Stimulated activated naive CD8-positive, alpha-beta T cell treated with anti-CD3 and anti-CD28 coated beads, Interleukin-15, Interleukin-2, amounts not matched to agents 100 ng/mL and 50 ng/mL, for 24 hours (primary cell): Measurements from ENCODE around the gene OR2T6.

Experiments
- H3K27ac Mint-ChIP-seq: one replicate; pipeline ENCODE4 v1.8.0; 2021; ENCODE audit warnings: mild to moderate bottlenecking, mixed read lengths
- H3K27me3 Mint-ChIP-seq: one replicate; pipeline ENCODE4 v1.8.0; 2021; ENCODE audit warnings: mixed read lengths
- H3K36me3 Mint-ChIP-seq: one replicate; pipeline ENCODE4 v1.8.0; 2021; ENCODE audit warnings: low read depth, mixed read lengths
- H3K4me1 Mint-ChIP-seq: one replicate; pipeline ENCODE4 v1.8.0; 2021; ENCODE audit warnings: low read depth, mixed read lengths
- H3K4me3 Mint-ChIP-seq: one replicate; pipeline ENCODE4 v1.8.0; 2021; ENCODE audit warnings: mild to moderate bottlenecking, mixed read lengths
- H3K9me3 Mint-ChIP-seq: one replicate; pipeline ENCODE4 v1.8.0; 2021; ENCODE audit warnings: mixed read lengths

Gene OR2T6, protein sequence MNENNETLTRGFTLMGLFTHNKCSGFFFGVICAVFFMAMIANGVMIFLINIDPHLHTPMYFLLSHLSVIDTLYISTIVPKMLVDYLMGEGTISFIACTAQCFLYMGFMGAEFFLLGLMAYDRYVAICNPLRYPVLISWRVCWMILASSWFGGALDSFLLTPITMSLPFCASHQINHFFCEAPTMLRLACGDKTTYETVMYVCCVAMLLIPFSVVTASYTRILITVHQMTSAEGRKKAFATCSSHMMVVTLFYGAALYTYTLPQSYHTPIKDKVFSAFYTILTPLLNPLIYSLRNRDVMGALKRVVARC

GRCh38 chr1:248375446-248375845 lies at the start of gene OR2T6:
TSS of gene OR2T6 (plus strand) at chr1:248375746. CDS start at chr1:248387609, 11,863 bp downstream.
- Mint-ChIP-seq H3K27ac (no peak within 1 kb of the TSS), H3K36me3 (no peaks in the 10 kb centered on the region), H3K4me1 (peaks cover 8% of the 10 kb centered on the region), H3K9me3 (no peaks in the 10 kb centered on the region), H3K27me3 (no peaks in the 10 kb centered on the region), H3K4me3 (no peak within 1 kb of the TSS)

DNA sequence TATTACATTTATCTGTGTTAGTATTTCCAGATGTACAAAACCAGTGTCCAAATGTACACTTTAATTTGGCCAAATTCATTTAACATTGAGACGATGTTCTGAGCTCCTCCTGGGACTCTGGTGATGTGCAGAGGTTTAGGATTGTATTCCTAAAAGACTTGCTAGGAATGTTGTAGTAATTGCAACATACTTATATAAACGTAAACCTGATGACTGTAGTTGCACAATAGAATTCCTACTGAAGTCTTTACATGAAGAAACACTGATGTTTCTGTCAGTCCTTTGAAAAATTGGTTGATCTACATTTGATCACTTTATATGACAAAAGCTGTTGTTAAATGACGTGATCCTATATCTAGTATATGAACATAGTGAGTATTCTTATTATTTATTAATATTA lies 32.1 kb upstream of the OR2T6 start:
- no peak overlapping the region for H3K4me3 Mint-ChIP-seq
- H3K27ac Mint-ChIP-seq, result no peak overlapping the region
- peaks cover 2% of the 10 kb centered on the region for H3K27me3 Mint-ChIP-seq
- H3K9me3 Mint-ChIP-seq, result no peaks in the 10 kb centered on the region
- no peaks in the 10 kb centered on the region for H3K4me1 Mint-ChIP-seq
- H3K36me3 Mint-ChIP-seq, result no peaks in the 10 kb centered on the region

GRCh38 chr1:248348475-248348874 lies 27.1 kb upstream of the OR2T6 start, which contains the start of gene OR14C36:
TSS of gene OR14C36 (plus strand) at chr1:248348775. CDS start at chr1:248348775, 0 bp downstream.
- no peaks in the 10 kb centered on the region for H3K4me1 Mint-ChIP-seq
- H3K9me3 Mint-ChIP-seq, result no peaks in the 10 kb centered on the region
- no peaks in the 10 kb centered on the region for H3K36me3 Mint-ChIP-seq
- no peak within 1 kb of the TSS for H3K4me3 Mint-ChIP-seq
- no peak within 1 kb of the TSS for H3K27ac Mint-ChIP-seq
- H3K27me3 Mint-ChIP-seq, result peaks cover 12% of the 10 kb centered on the region

- Mint-ChIP-seq H3K4me1 (no peaks in the 10 kb centered on the region), H3K27ac (no peak overlapping the region), H3K36me3 (no peaks in the 10 kb centered on the region), H3K27me3 (peaks cover 7% of the 10 kb centered on the region), H3K9me3 (no peaks in the 10 kb centered on the region), H3K4me3 (no peak overlapping the region)
Observed at GRCh38 chr1:248359415-248359814, 16.1 kb upstream of the OR2T6 start.

GRCh38 chr1:248361121-248361715 lies 14.3 kb upstream of the OR2T6 start, which contains the start of gene OR2T4:
TSS of gene OR2T4 (plus strand) at chr1:248361665. CDS start at chr1:248361665, 0 bp downstream.
- peaks cover 7% of the 10 kb centered on the region for H3K27me3 Mint-ChIP-seq
- no peaks in the 10 kb centered on the region for H3K4me1 Mint-ChIP-seq
- no peak within 1 kb of the TSS for H3K27ac Mint-ChIP-seq
- no peak within 1 kb of the TSS for H3K4me3 Mint-ChIP-seq
- no peaks in the 10 kb centered on the region for H3K9me3 Mint-ChIP-seq
- no peaks in the 10 kb centered on the region for H3K36me3 Mint-ChIP-seq

- Mint-ChIP-seq H3K4me1 (no peaks in the 10 kb centered on the region), H3K9me3 (no peaks in the 10 kb centered on the region), H3K4me3 (no peak overlapping the region), H3K27me3 (peaks cover 7% of the 10 kb centered on the region), H3K27ac (no peak overlapping the region), H3K36me3 (no peaks in the 10 kb centered on the region)
Observed at GRCh38 chr1:248366609-248367008, 8.9 kb upstream of the OR2T6 start.

- Mint-ChIP-seq H3K4me1 (peaks cover 8% of the 10 kb centered on the region), H3K27me3 (no peaks in the 10 kb centered on the region), H3K4me3 (no peak overlapping the region), H3K36me3 (no peaks in the 10 kb centered on the region), H3K9me3 (no peaks in the 10 kb centered on the region), H3K27ac (no peak overlapping the region)
Observed at GRCh38 chr1:248372394-248372793, 3.2 kb upstream of the OR2T6 start.

DNA sequence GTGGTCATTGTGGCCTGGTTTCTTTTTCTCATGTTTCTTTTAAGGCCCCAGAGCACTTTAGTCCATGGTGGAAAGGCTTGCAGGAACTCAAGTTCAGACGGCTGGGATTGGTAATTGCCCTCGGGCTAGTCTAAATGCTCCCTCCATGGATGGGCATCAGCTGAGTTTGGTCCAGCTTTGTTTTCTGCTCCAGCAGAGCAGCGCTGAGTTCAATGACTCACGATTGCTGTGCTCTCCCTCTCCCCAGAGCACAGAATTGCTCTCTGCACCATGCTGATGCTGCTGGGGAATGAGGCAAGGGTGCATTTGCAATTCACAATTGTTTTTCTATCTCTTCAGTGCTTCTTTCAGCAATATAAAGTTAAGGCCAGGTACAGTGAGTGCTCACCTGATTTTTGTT lies 1.8 kb upstream of the OR2T6 start:
- Mint-ChIP-seq H3K4me1 (peaks cover 8% of the 10 kb centered on the region), H3K9me3 (no peaks in the 10 kb centered on the region), H3K27me3 (no peaks in the 10 kb centered on the region), H3K4me3 (no peak overlapping the region), H3K27ac (no peak overlapping the region), H3K36me3 (no peaks in the 10 kb centered on the region)

GRCh38 chr1:248376916-248377315 lies 1.4 kb downstream of the OR2T6 start:
- H3K4me3 Mint-ChIP-seq, result no peak overlapping the region
- H3K27me3 Mint-ChIP-seq, result no peaks in the 10 kb centered on the region
- H3K4me1 Mint-ChIP-seq, result peaks cover 8% of the 10 kb centered on the region
- H3K36me3 Mint-ChIP-seq, result no peaks in the 10 kb centered on the region
- H3K9me3 Mint-ChIP-seq, result no peaks in the 10 kb centered on the region
- no peak overlapping the region for H3K27ac Mint-ChIP-seq

DNA sequence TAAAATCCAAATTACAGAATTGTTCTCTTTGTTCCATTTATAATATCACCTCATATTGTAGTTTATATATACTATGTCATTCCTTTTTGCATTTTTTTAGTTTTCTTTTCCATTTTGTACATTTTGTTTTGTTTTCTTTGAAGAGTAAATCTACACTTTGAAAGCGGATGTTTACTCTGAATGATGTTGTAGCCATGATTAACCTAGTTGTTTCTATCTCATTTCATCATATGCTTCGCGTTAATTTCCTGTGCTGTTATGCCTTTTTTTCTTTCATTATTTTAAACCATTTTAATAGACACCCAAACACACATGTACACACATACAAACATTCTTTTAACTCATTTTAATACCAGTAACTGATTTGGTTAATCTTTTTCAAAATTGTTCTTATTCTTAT lies 5.3 kb downstream of the OR2T6 start:
- H3K27ac Mint-ChIP-seq, result no peak overlapping the region
- no peaks in the 10 kb centered on the region for H3K36me3 Mint-ChIP-seq
- H3K4me3 Mint-ChIP-seq, result no peak overlapping the region
- H3K9me3 Mint-ChIP-seq, result no peaks in the 10 kb centered on the region
- H3K4me1 Mint-ChIP-seq, result no peaks in the 10 kb centered on the region
- no peaks in the 10 kb centered on the region for H3K27me3 Mint-ChIP-seq

DNA sequence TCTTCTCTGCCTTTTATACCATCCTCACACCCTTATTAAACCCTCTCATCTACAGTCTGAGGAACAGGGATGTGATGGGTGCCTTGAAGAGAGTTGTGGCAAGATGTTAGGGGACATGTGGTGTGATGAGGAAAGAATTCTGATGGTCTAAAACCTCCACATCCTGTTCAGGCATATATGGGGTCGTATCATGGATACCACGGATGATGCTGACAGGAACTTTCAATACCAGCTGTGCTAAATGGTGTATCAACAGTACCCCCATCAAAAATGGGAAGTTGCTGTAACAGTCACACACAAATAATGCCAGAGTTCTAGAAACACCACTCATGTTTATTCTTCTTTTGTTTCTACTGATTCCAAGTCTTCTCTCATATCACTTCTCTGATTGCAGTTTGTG lies 12.9 kb downstream of the OR2T6 start:
- Mint-ChIP-seq H3K36me3 (no peaks in the 10 kb centered on the region), H3K4me1 (no peaks in the 10 kb centered on the region), H3K9me3 (no peaks in the 10 kb centered on the region), H3K27me3 (peaks cover 12% of the 10 kb centered on the region), H3K4me3 (no peak overlapping the region), H3K27ac (no peak overlapping the region)

- Mint-ChIP-seq H3K27me3 (peaks cover 16% of the 10 kb centered on the region), H3K4me1 (no peaks in the 10 kb centered on the region), H3K9me3 (no peaks in the 10 kb centered on the region), H3K4me3 (no peak overlapping the region), H3K36me3 (no peaks in the 10 kb centered on the region), H3K27ac (no peak overlapping the region)
Observed at GRCh38 chr1:248393050-248393449, 17.5 kb downstream of the OR2T6 start.

DNA sequence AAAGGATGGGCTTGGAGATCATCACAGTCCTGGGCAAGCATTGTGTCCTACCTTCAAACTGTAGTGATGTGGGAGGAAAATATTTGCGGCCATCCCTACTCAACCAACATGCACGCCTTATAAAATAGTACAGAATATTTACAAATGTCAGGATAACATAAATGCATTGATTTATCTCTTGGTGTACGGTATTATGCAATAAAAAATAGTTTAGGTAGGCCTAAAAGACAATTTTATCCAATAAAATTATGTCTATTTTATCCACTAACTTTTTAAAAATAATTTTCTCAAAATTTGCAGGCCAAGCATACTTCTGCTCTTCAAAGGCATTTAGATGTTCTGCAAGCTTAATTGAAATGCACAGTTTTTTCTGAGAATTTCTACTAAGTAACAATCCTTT lies 27.2 kb downstream of the OR2T6 start, which contains the start of gene OR2T1:
TSS of gene OR2T1 (plus strand) at position 301 of the 400 bp plus-strand sequence. CDS start 3,100 bp downstream, outside the sequence.
- no peak within 1 kb of the TSS for H3K27ac Mint-ChIP-seq
- H3K36me3 Mint-ChIP-seq, result no peaks in the 10 kb centered on the region
- peaks cover 9% of the 10 kb centered on the region for H3K9me3 Mint-ChIP-seq
- H3K4me3 Mint-ChIP-seq, result no peak within 1 kb of the TSS
- H3K4me1 Mint-ChIP-seq, result no peaks in the 10 kb centered on the region
- H3K27me3 Mint-ChIP-seq, result no peaks in the 10 kb centered on the region

DNA sequence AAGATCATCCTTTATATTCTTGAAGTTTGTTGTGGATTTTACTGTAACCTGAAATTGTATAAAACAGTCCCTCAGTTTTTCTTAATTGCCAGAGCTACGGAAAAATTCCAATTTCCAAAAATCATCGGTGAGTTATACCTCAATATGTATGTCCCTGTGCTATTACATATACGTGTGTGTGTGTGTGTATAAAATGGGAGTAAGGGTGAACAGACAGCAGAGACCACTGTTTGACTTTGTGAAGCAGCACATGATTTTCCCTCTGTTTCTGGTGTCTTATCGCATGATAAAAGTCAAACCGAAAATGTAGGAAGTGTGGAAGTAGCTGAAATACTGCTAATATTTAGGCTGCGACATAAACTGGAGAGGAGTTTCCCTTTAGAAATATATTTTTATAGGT lies 28.5 kb downstream of the OR2T6 start:
- Mint-ChIP-seq H3K9me3 (peaks cover 11% of the 10 kb centered on the region), H3K27ac (peak overlapping the region; percentile 0), H3K36me3 (no peaks in the 10 kb centered on the region), H3K4me3 (no peak overlapping the region), H3K4me1 (no peaks in the 10 kb centered on the region), H3K27me3 (no peaks in the 10 kb centered on the region)

DNA sequence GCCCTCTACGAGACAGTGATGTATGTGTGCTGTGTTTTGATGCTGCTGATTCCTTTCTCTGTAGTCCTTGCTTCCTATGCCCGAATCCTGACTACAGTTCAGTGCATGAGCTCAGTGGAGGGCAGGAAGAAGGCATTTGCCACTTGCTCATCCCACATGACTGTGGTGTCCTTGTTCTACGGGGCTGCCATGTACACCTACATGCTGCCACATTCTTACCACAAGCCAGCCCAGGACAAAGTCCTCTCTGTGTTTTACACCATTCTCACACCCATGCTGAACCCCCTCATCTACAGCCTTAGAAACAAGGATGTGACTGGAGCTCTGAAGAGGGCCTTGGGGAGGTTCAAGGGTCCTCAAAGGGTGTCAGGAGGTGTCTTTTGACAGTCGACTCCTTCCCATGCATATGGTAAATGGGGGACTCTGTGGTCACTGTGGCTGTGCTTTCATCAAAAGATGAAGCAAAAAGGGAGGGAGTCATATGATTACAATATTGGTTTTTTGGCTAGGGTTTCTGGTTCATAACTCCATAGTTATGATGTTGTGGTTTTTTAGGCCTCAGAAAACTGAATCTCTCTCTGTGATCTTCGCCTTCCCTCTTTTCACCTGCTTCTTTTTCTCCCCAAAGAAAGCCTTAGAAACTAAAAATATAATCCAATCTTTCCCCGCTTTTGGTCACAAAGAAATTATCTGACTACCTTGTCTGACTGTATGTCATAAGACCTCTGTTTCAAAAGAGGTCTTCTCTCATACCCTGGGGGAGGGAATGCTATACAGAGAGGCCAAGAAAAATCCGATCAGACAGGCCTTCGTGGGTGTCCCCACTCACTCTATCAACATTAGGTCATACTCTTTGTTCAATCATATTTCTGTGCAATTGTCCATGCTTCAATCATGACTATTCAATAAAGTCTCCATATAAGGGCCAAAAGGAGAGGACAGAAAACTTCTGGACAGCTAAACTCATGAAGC lies 31.5 kb downstream of the OR2T6 start:
- Mint-ChIP-seq H3K36me3 (no peaks in the 10 kb centered on the region), H3K9me3 (peaks cover 28% of the 10 kb centered on the region), H3K27ac (no peak overlapping the region), H3K27me3 (no peaks in the 10 kb centered on the region), H3K4me1 (no peaks in the 10 kb centered on the region), H3K4me3 (no peak overlapping the region)
